ENCODE results near the gene AADACL2. TPM values are rescaled to one million over a fixed set of nuclear protein-coding genes. Genes with fewer than 3 reads are reported as not detected.
A peak's percentile ranks its signal among the peaks of the same experiment; 100 is the strongest.

Gene AADACL2
- total RNA-seq, 4 donors from 2014 or later = 1.1 to 8.1 (median 2.8) TPM; not detected in 1

GRCh38 chr3:151732861-151733260, 866 bp upstream of the AADACL2 start:
- DNase-seq (ENCODE audit: low spot score) = no peak
- no peak for TF ChIP-seq CTCF (IDR thresholded peaks at IDR 0.05)
- no peak for ATAC-seq (ENCODE audit: low FRiP score)

DNA sequence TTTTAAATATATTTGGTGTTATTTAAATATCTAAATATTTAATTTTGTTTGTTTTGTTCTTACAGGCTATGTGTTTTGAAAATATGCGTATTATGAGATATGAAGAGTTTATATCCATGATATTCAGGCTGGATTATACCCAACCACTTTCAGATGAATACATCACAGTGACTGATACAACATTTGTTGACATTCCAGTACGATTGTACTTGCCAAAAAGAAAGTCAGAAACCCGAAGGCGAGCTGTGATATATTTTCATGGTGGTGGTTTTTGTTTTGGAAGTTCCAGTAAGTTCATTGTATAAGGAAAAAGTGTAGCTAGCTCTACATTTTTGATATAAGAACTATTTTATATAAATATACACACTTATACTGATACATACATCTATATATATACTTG, 6.9 kb downstream of the AADACL2 start:
- TF ChIP-seq CTCF (IDR thresholded peaks at IDR 0.05) = no peak
- DNase-seq (ENCODE audit: low spot score) (no peak), ATAC-seq (ENCODE audit: low FRiP score) (no peak)

- no peak for DNase-seq (ENCODE audit: low spot score)
- ATAC-seq (ENCODE audit: low FRiP score) = no peak
- TF ChIP-seq CTCF (IDR thresholded peaks at IDR 0.05) = no peak
These were observed 10.1 kb downstream of the AADACL2 start for GRCh38 chr3:151743855-151744254.

DNA sequence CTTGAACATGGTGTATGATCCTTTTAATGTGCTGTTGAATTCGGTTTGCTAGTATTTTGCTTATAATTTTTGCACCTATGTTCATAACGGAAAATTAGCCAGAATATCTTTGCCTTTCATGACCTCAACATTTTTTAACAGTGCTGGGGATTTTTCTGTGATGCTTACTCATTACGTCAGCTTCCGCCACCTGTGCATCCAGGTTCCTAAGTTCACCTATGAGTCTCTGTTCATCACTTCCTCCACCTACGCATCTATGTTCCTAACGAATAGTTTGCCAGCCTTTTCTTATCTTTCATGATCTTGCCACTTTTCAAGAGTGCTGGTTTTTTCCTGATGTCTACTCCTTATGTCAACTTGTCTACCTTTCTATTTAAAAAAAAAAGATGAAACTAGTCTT, 16.5 kb downstream of the AADACL2 start:
- TF ChIP-seq CTCF (IDR thresholded peaks at IDR 0.05) = no peak

GRCh38 chr3:151750678-151751077, 17.0 kb downstream of the AADACL2 start:
- ATAC-seq (ENCODE audit: low FRiP score) (peak; percentile 32), DNase-seq (ENCODE audit: low spot score) (no peak)
- TF ChIP-seq CTCF (IDR thresholded peaks at IDR 0.05) = no peak

More for the DNA sequence above, 16.5 kb downstream of the AADACL2 start:
- no peak for ATAC-seq (ENCODE audit: low FRiP score)
- DNase-seq (ENCODE audit: low spot score) = no peak

DNA sequence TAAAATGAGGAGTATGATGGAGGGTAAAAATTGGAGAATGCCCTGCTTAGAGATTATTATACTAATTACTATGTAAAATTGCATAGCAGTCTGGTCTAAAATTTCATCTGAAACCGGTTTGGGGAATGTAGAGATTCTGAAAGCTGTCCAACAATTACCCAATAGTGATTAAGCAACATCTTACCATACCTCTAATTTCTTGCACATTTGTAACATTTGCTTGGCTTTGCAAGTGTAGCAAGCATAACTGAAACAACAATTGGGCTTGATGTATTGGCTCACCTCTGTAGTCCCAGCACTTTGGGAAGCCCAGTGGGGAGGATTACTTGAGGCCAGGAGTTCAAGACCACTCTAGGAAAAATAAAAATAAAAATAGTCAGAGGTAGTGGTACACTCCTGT, 17.4 kb downstream of the AADACL2 start:
- ATAC-seq (ENCODE audit: low FRiP score) (peak; percentile 64), DNase-seq (ENCODE audit: low spot score) (no peak)
- TF ChIP-seq CTCF (IDR thresholded peaks at IDR 0.05) = no peak

- no peak for TF ChIP-seq CTCF (IDR thresholded peaks at IDR 0.05)
- no peak for DNase-seq (ENCODE audit: low spot score)
- no peak for ATAC-seq (ENCODE audit: low FRiP score)
These were observed 20.1 kb downstream of the AADACL2 start for GRCh38 chr3:151753846-151754245.

All from omental fat pad (tissue), 4 donors.